GM23338 (cell line): ENCODE results near the gene AK9. TPM values are rescaled to one million over a fixed set of nuclear protein-coding genes. Genes with fewer than 3 reads are reported as not detected.
A peak's percentile ranks its signal among the peaks of the same experiment; 100 is the strongest.

Experiments used
- ATAC-seq: fragments of 200-7000 bp; cut with Tn5 transposase; 3 replicates; pipeline ENCODE4 v1.9.1; 2020
- DNase-seq: peaks from one replicate; pipeline ENCODE4 v3.0.0-alpha.2; 2015; ENCODE audit warnings: low spot score
- H2AFZ ChIP-seq: fragments of 200-600 bp; sonication (generic); 2 replicates; pipeline ENCODE4 v1.8.0; 2016; ENCODE audit warnings: antibody characterized with exemption, mild to moderate bottlenecking, moderate library complexity
- H3F3A ChIP-seq: fragments of 200-600 bp; sonication (generic); replicated peaks from 2 replicates; pipeline ENCODE4 v1.8.0; 2017; ENCODE audit warnings: antibody characterized with exemption, mixed run types, low read depth
- H3K27ac ChIP-seq: fragments of 200-600 bp; sonication (generic); 2 replicates; pipeline ENCODE4 v1.6.1; 2016; ENCODE audit warnings: low read depth
- H3K27me3 ChIP-seq: fragments of 200-600 bp; sonication (generic); 2 replicates; pipeline ENCODE4 v1.8.0; 2016; ENCODE audit warnings: mild to moderate bottlenecking, mixed run types, moderate library complexity; ENCODE audit not compliant: insufficient read depth
- H3K36me3 ChIP-seq: fragments of 200-600 bp; sonication (generic); 2 replicates; pipeline ENCODE4 v1.8.0; 2016; ENCODE audit warnings: mild to moderate bottlenecking; ENCODE audit not compliant: insufficient read depth
- H3K4me1 ChIP-seq: fragments of 200-600 bp; sonication (generic); 2 replicates; pipeline ENCODE4 v1.8.0; 2016; ENCODE audit warnings: mild to moderate bottlenecking, moderate library complexity; ENCODE audit not compliant: insufficient read depth
- H3K4me2 ChIP-seq: fragments of 200-600 bp; sonication (generic); 2 replicates; pipeline ENCODE4 v1.7.1; 2017; ENCODE audit warnings: mixed run types
- H3K4me3 ChIP-seq: fragments of 200-600 bp; sonication (generic); 2 replicates; pipeline ENCODE4 v1.6.1; 2016; ENCODE audit warnings: mixed run types
- H3K79me2 ChIP-seq: fragments of 200-600 bp; sonication (generic); replicated peaks from 2 replicates; pipeline ENCODE4 v1.8.0; 2017; ENCODE audit warnings: mild to moderate bottlenecking; ENCODE audit not compliant: insufficient read depth
- H3K9me2 ChIP-seq: fragments of 200-600 bp; sonication (generic); 2 replicates; pipeline ENCODE4 v1.8.0; 2017; ENCODE audit not compliant: insufficient read depth
- H4K20me1 ChIP-seq: fragments of 200-600 bp; sonication (generic); replicated peaks from 2 replicates; pipeline ENCODE4 v1.8.0; 2017; ENCODE audit warnings: mild to moderate bottlenecking; ENCODE audit not compliant: insufficient read depth
- H3K27ac Mint-ChIP-seq: 2 replicates; pipeline ENCODE4 v1.8.0; 2020; ENCODE audit warnings: inconsistent platforms, mild to moderate bottlenecking, moderate library complexity, mixed read lengths
- H3K27me3 Mint-ChIP-seq: 3 replicates; pipeline ENCODE4 v1.8.0; 2022; ENCODE audit warnings: low read depth, mild to moderate bottlenecking, moderate library complexity, mixed read lengths, inconsistent platforms; ENCODE audit not compliant: insufficient read depth, poor library complexity
- H3K36me3 Mint-ChIP-seq: 3 replicates; pipeline ENCODE4 v1.8.0; 2021; ENCODE audit warnings: low read depth, mild to moderate bottlenecking, inconsistent platforms, moderate library complexity, mixed read lengths
- H3K4me1 Mint-ChIP-seq: 3 replicates; pipeline ENCODE4 v1.8.0; 2020; ENCODE audit warnings: mild to moderate bottlenecking, inconsistent platforms, mixed read lengths
- H3K4me3 Mint-ChIP-seq: 3 replicates; pipeline ENCODE4 v1.8.0; 2021; ENCODE audit warnings: moderate library complexity, mild to moderate bottlenecking, inconsistent platforms, mixed read lengths
- H3K9me3 Mint-ChIP-seq: 3 replicates; pipeline ENCODE4 v1.8.0; 2020; ENCODE audit warnings: moderate library complexity, mild to moderate bottlenecking, inconsistent platforms, mixed read lengths
- CREB1 ChIP-seq: fragments of 250-450 bp; sonication (Bioruptor Pico); IDR thresholded peaks from 2 replicates; pipeline ENCODE4 v1.5.0; 2020; ENCODE audit warnings: low read depth, mild to moderate bottlenecking, moderate library complexity
- ETS1 ChIP-seq: IDR thresholded peaks from 2 replicates; pipeline ENCODE4 v1.6.1; 2016; ENCODE audit warnings: antibody characterized with exemption
- POLR2AphosphoS5 ChIP-seq: IDR thresholded peaks from 2 replicates; pipeline ENCODE4 v1.6.1; 2016; ENCODE audit warnings: antibody characterized with exemption, low read depth
- STAT1 ChIP-seq: IDR thresholded peaks from one replicate; pipeline ENCODE4 v1.6.1; 2016; ENCODE audit warnings: antibody characterized with exemption; ENCODE audit not compliant: unreplicated experiment
- ZNF114 ChIP-seq: fragments of 250-450 bp; sonication (Bioruptor Pico); IDR thresholded peaks from 2 replicates; pipeline ENCODE4 v1.5.0; 2020; ENCODE audit warnings: mild to moderate bottlenecking, moderate library complexity
- ZNF462 ChIP-seq: fragments of 250-450 bp; sonication (Bioruptor Pico); IDR thresholded peaks from 2 replicates; pipeline ENCODE4 v1.5.0; 2020; ENCODE audit warnings: mild to moderate bottlenecking, moderate library complexity
- polyA plus RNA-seq: library from polyadenylated mRNA; unstranded; fragments of >200 nt; fragmentation: Nextera tagmentation; extraction: Ambion mirVana; gene quantifications from 2 replicates; pipeline ENCODE4 v1.2.1, GENCODE V29; 2016
- total RNA-seq: library from RNA; depleted of rRNA; stranded (reverse); fragments of >200 nt; shearing (Covaris generic); gene quantifications from 2 replicates; pipeline ENCODE4 v1.2.3, GENCODE V29; 2014

Gene AK9
- total and polyA plus RNA-seq, 2 experiments from 2014 or later, result 2.0 to 6.4 TPM

DNA sequence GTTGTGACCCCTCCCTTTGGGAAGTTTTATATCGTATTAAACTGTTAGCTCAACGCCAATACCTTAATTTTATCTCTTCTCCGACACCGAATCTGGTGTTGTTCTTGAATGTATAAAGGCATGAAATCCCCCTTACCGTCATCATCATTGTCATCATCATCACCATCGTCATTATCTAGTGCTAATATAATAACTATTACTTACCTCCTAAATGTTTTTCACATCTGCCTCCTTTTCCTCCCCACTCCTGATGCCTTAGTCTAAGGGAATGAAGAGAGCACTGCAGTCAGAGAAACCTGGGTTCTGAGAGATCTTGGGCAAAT lies 207.3 kb downstream of the AK9 start:
- Histone ChIP-seq H3K4me2 (peak overlapping the region; percentile 85), H3K79me2 (peaks cover 41% of the 10 kb centered on the region), H3K36me3 (peaks cover 20% of the 10 kb centered on the region; the same call in 1 of the 2 replicates), H2AFZ (peak overlapping the region; percentile 86; the same call in 1 of the 2 replicates), H3K4me3 (peak overlapping the region; percentile 60), H4K20me1 (peaks cover 24% of the 10 kb centered on the region), H3K9me2 (no peaks in the 10 kb centered on the region), H3F3A (no peaks in the 10 kb centered on the region), H3K27me3 (no peaks in the 10 kb centered on the region), H3K4me1 (peaks cover 38% of the 10 kb centered on the region), H3K27ac (no peak overlapping the region)
- Mint-ChIP-seq H3K9me3 (no peaks in the 10 kb centered on the region), H3K27ac (no peak overlapping the region), H3K4me3 (peak overlapping the region; percentile 70), H3K27me3 (peaks cover 2% of the 10 kb centered on the region), H3K36me3 (peaks cover 33% of the 10 kb centered on the region), H3K4me1 (peaks cover 43% of the 10 kb centered on the region)
- TF ChIP-seq ZNF462 (CRISPR knock-in tag), result no peak
- 0 out of 2 replicates have a peak, but pooled peaks have one; percentile 31 for TF ChIP-seq CREB1 (CRISPR knock-in tag)
- ATAC-seq (no peak), DNase-seq (no peak)

GRCh38 chr6:109482905-109483734 lies 207.9 kb downstream of the AK9 start, which contains the start of gene ZBTB24:
TSS of gene ZBTB24 (minus strand) at chr6:109483219. CDS start at chr6:109482026, 1,193 bp downstream.
- H3K4me1 ChIP-seq, result peaks cover 43% of the 10 kb centered on the region
- peaks cover 30% of the 10 kb centered on the region for H4K20me1 ChIP-seq
- peak within 1 kb of the TSS; percentile 60; the same call in 1 of the 2 replicates for H3K27ac ChIP-seq
- peaks cover 2% of the 10 kb centered on the region for H3K27me3 Mint-ChIP-seq
- peak within 1 kb of the TSS; percentile 98 for H3K4me3 Mint-ChIP-seq
- H3K27ac Mint-ChIP-seq, result peak within 1 kb of the TSS; percentile 95
- peaks cover 23% of the 10 kb centered on the region; the same call in 1 of the 2 replicates for H3K36me3 ChIP-seq
- no peaks in the 10 kb centered on the region for H3K9me3 Mint-ChIP-seq
- peak within 1 kb of the TSS; percentile 75 for H3K4me3 ChIP-seq
- ATAC-seq (peak; percentile 88), DNase-seq (peak; percentile 94)
- no peaks in the 10 kb centered on the region for H3F3A ChIP-seq
- peak; percentile 65 for TF ChIP-seq POLR2AphosphoS5
- TF ChIP-seq ETS1, result peak; percentile 24; the same call in 1 of the 2 replicates
- TF ChIP-seq STAT1, result no peak
- TF ChIP-seq ZNF114, result no peak
- H3K27me3 ChIP-seq, result no peaks in the 10 kb centered on the region
- peak within 1 kb of the TSS; percentile 86 for H2AFZ ChIP-seq
- H3K4me1 Mint-ChIP-seq, result peaks cover 49% of the 10 kb centered on the region
- peaks cover 39% of the 10 kb centered on the region for H3K36me3 Mint-ChIP-seq
- peaks cover 47% of the 10 kb centered on the region for H3K79me2 ChIP-seq
- H3K4me2 ChIP-seq, result peak within 1 kb of the TSS; percentile 85
- H3K9me2 ChIP-seq, result no peaks in the 10 kb centered on the region
